Measurements from ENCODE around the gene PRKCE.

The PRKCE gene

DNA sequence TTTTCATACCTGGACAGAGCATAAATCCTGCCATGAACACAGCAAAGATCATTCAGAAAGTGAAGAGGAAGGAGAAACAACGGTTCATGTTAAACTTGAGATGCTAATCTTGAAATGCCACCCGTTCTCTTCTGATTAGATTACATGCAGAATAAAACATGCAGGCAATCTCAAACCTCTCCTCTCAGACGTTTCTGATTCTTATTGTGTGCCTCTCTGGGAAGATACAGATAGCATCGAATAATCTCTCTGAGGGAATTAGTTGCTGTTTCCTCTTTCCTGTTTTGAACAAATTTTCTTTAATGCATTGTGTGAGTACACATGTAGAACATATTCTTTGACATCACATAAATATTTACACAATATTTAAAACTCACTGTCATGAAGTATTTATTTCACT lies 313.4 kb downstream of the PRKCE start:
- DNase-seq (ENCODE audit: low read depth): no peak

DNA sequence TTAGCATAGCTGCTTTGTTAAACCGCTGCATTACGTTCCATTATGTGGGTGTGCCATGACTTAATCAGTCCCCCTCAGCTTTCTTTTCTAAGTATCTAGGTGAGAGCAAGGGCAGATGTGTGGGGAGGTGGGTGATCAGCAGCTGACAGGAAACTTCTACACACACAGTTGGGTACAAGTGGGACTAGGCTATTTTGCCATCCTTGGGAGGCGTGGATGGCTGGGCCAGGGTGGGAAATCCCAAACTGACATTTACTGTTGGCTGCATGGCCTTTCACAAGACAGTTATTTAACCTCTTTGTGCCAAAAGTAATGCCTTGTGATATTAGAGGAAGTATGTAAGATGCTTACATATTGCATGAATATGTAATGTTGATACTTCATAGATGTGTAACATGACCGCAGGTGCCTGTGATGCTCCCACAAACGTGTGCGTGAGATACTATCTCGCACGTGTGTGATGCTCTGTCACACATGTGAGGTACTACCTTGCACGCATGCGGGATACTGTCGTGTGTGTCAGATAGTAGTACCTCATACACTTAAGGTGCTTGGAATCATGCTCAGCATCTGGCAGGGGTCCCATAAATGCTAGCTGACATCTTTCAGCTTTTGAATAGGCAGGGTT lies 314.5 kb downstream of the PRKCE start:
- DNase-seq (ENCODE audit: low read depth): no peak

DNA sequence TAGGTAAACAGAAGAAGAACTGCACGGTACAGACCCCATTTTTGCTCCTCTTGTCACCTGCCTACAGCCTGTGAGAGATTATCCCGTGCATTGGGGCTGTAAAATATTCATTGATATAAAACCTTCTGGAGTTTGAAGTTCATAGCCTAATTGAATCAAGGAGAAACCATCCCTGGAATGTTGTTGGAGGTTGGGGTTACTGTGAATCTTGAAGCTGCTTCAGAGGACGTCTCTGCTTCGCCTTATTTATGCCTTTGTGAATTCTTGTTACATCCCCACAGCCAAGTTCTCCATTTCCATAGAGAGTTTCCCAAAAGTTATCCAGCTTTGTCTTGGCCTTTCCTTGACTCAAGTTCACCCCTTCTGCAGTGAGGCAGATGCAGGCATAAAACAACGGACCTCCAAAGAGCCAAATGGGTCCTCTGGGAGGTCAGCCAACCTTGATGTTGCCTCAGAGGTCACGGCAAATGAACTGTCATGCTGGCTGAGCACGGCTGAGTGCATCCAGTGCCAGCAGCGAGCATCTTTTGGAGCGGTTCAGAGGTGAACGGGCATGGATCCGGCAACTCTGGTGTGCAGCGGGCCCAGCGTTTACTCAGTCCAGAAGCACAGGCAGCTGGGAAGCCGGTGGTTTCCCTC lies 317.6 kb downstream of the PRKCE start:
- DNase-seq (ENCODE audit: low read depth): peak; percentile 23

DNA sequence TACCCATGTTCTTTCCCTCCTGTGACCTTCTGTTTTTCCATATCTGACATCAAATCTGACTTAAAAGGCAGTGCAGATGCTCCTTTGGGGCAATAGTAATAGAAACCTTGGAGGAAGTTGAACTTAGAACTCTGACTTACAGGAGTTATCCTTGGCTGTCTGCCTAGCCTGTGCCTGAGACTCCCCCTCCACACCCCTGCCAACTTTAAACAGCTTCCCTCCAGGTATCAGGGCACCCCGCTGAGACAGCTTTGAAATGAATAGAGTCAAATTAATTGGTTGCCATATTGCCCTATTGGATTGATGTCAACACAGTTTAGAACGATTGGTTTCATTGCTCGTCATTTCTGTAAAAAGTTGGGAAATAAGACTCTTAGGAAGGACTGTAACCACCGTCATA lies 322.0 kb downstream of the PRKCE start:
- DNase-seq (ENCODE audit: low read depth): no peak

DNA sequence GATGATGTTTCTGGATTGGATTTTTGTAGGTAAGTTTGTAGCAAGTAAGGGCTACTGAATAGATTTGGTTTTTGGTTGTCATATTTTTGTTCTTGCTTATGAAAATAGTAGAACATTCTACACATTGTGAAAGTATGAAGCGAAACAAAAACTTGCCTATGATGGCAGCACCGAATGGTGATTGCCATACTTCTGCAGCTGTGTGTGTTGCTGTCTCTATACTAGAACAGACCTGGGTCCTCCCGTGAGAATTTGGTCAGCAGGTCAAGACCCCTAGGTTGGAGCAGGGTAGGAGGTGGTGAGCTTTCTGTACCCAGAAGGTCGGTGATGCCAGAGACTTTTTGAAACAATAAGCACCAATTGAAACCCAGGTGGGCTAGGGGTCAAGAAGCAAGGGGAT lies 322.6 kb downstream of the PRKCE start:
- no peak for DNase-seq (ENCODE audit: low read depth)

DNA sequence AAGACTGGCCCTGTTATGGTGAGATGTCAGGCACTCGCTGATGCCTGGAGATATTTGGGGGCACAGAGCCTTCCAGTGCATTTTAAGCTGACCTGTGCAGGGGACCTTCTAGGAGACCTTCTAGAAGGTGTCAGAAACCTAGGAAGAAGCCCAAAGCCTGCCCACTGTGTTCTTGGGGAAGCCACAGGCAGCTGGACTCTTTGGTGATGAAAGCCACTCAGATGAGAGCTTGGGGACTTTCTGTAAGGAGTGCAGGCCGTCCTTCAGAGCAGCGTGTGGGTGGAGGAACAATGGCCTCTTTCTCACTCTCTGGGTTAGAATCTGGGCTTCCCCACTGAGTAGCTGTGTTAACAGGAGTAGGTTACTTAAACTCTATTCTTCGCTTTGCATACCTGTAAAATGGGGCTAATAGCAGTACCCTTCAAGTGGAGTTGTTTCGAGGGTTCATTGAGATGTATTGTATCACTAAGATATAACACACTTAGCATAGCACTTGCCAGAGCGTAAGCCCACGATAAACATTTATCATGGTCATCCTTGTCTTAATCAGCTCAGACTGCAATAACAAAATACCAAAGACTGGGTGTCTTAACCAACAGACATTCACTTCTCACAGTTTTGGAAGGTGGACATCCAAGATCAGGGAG lies 323.4 kb downstream of the PRKCE start:
- DNase-seq (ENCODE audit: low read depth): no peak

DNA sequence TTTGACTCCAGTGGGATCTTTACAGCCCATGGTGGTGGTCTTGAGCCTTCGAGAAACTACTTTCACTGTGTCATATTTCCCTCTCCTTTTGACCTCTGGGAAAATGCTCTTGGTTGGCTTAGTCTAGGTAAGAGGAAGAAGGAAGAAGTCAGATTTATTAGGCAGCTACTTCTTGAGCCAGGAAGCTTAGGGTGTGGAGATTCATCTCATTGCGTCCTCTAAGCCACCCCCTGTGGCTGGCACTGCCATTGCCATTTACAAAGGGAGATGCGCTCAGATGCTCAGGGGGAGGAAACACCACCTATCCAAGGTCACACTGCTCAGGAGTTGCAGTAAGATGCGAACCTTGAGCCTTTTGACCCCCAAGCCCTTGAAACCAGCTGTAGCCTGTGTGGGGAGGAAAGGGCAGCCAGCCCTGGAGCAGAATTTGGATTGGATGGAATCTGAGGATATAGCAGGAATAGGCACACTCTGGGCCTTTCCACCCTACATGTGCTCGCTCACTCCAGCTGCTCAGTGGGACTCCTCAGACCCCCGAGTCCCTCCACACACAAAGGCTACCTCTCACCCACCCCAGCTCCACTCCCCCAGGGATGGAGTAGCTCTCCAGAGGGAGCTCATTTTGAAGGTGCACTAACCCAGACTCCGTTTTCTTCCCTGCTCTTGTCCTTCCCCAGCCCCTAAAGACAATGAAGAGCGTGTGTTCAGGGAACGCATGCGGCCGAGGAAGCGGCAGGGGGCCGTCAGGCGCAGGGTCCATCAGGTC lies 324.5 kb downstream of the PRKCE start:
- no peak for DNase-seq (ENCODE audit: low read depth)

DNA sequence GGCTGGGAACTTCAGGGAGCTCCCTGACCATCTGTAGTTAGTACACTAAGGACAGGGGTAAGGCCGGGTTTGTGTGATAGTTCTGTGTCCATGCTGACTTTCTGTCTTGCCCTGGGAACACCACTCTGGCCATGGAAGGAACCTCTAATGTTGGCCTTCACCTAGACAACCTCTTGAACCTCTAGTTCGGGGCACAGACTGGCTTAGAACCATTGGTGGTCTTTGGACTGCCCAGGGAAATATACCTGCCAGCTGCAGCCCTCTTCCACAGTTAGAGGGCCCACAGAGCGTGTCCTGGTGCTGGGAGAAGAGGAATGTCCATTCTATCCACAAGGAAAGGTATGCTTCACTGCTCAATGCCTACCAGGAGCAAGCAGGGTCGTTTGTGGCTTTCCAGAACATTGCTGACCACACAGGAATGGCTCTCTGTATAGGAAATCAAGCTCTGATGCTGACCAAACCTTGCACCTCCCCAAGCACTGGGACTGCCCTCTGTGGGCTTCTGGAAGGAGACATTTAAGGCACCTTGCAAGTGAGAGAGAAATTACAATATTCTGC lies 326.9 kb downstream of the PRKCE start:
- DNase-seq (ENCODE audit: low read depth): no peak

DNA sequence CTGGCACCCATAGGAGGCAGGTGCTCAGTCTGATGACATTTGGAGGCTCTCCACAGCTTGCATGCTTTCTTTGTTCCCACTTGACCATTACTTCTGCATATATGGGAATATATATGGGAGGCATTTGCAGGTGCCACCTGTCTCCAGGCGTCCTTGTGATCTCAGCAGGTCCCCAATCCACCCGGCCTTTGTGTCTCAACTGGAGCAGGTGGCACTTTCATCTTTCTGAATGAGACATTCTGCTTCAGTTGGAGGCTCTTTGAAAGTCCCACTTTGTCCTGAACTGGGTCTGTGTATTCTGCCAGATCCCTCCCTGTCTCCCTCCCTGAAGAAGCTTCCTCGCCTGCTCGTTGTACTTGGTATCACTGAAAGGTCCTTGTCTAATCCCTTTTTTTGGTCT lies 327.6 kb downstream of the PRKCE start:
- no peak for DNase-seq (ENCODE audit: low read depth)

DNA sequence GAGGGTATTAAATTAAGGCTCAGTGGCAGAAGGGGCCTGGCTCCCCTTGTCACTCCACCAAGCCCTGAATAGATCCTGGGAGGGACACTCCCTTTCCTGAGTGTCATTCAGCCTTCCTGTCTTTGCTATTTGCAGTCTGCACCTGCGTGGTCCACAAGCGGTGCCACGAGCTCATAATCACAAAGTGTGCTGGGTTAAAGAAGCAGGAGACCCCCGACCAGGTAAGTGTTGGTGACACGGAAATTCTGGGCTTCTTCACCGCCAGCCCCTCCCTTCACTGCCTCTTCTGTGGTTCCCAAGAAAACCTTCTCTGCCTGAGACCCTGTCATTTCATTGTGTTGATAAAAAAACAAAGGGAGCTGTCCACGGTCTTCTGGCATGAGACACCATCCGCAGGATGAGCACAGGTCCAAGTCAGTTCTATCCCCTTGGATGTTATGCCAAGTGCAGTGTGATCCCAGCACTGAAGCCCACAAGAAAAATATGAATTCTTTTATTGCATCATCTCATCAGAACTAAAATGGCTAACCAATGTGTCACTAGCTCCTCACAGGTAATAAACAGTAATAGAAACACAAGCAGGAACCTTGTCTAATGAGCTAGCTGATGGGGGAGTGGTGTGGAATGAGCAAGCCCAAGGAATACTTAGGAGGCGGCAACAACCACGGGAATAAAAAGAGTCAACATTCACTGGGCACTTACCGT lies 328.8 kb downstream of the PRKCE start:
- DNase-seq (ENCODE audit: low read depth): no peak

DNA sequence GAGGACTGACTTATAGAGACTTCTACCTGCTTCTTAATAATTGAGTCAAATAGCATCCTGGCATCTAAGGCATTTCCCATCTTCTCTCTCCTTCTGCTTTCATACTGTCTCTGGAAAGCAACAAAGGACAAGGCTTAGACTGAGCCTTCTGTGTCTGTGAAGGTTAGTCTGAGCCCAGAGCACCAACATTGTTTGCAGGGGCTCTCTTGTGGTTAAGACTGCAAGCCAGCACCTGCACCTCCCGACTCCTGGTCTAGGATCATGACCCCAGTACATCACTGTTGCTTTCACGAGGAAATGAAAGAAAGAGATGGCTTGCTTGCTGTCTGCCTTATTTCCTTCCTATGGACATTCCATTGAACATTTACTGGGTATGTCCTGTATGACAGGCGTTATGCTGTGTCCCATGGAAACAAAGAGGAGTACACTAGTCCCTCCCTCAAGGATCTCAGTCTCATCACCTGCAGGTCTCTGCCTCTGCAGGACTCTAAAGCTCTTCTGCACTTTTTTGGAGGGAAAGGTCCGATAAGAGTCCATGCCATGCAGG lies 330.0 kb downstream of the PRKCE start:
- DNase-seq (ENCODE audit: low read depth): no peak

DNA sequence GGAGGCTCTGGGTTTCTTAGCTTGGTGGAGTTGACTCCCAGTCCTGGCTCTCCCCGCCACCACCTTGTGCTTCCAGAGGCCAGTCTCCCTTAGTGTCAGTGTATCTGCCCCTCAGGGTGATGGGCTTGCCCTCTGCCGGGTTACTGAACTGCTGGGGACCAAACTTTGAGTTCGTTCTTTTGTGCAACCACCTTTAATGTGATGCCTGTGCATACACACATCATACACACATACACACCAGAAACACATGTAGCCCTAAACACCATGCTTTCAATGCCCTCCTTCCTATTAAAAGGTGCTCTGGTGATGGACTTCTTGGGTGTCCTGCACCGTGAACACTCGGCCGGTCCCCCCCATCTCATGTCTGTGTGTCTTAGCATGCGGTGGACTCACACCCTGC lies 330.6 kb downstream of the PRKCE start:
- no peak for DNase-seq (ENCODE audit: low read depth)

DNA sequence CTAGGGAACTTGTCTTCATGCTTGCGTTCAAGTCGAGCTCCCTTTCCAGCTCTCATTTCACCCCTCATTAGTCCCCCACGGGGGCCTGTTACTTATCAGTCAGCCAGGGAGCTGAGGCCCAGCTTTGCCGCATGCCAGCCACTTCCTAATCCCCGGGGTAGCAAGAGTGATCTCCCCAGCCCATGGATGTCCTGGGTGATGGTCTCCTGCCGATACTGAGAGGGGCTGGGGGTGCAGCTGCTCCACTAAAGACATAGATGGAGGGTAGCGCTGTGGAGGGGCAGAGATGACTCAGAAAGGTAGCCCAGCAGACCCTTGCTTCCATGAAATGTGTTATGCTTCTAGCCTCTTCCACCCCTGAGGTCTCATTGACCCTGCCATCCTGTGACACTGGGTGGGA lies 331.7 kb downstream of the PRKCE start:
- DNase-seq (ENCODE audit: low read depth): no peak

DNA sequence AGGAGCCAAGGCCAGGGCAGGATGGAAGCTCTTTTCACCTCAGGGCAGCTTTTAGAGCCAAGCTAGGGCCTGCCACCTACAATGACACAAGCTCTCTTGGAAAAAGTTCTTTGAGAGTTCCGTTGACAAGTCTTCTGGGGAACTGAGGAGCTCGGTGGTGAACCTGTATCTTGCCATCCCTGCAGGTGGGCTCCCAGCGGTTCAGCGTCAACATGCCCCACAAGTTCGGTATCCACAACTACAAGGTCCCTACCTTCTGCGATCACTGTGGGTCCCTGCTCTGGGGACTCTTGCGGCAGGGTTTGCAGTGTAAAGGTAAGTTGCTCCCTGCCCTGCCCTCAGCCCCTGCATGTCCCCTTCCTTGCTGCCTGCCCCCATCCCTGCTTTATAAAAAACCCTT lies 332.9 kb downstream of the PRKCE start:
- no peak for DNase-seq (ENCODE audit: low read depth)

DNA sequence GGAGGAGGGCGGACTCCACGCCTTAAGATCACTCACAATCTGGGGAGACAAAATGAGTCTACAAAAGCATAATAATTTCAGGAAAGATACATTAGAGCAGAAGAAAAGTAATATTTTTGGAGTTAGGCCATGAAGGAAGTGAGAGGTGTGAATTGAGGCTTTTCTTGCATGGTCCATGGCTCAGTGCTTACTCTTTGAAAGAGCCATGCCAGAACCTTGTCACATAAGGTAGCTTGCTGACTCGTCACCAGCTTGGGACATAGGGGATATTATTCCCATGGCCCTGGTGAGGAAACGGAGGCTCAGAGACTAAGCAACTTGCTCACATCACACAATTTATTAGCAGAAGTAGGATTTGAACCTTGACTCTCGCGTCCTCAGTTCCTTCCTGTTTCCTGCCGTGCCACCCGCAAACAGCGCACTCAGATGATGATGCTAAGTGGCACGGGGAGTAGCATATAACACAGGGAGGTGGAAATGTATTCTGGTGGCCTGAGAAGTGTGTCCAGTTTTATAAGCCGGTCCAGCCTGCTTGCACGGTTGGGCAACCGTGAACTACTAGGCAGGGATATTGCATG lies 333.5 kb downstream of the PRKCE start:
- no peak for DNase-seq (ENCODE audit: low read depth)

DNA sequence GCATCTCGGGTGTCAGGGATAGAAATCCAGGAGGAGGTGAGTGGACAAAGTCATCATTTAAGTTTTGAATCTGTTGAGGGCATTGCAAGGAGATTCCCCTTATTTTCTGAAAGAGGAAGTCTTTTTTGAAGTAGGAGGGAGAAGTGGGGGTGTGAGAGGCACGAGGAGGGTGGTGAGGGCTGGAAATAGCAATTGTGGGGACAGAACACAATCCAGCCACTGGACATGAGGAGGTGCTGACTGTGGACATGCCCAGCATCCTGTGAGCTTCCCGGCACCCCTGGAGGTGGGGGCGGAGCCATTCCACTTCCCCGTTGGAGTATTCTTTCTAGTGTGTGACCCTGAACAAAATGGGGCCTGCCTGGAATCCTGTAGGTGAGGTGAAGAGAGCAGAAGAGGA lies 335.0 kb downstream of the PRKCE start:
- DNase-seq (ENCODE audit: low read depth): no peak

DNA sequence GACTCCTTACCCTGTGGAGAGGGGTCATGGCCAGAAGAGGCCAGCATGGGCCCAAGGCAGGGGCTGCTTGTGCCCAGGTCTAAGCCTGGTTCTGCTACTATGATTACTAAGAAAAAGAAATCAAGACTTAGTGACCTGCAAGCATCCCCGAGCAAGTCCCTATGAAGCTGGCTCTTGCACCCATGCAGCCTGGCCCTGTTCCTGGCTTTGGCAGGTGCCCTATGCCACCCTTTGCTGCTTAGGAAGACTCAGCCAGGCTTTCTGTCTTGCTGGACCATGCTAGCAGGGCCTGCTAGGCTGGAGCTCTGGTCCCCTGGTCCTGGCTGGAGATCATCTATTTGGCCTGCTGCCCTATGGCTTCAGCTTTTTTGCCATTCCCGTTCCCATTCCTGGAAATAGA lies 336.4 kb downstream of the PRKCE start:
- no peak for DNase-seq (ENCODE audit: low read depth)

DNA sequence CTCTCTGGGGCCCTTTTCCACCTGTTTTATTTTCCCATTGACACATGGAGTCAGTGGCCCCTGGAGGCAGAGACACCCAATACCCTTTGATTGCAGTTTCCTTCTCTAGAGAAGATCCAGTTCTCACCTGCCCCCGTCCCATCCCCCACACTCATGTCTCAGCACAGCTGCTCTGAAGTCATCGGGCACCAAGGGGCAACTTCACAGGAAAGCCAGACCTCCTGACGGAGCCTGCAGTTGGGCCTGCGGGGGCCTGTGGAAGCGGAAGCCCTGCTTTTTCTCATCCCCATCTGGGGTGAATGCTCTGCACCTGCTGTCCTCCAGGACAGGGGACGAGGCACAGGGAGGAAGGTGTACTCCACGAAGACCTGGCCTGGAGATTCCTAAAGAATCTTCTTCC lies 337.4 kb downstream of the PRKCE start:
- DNase-seq (ENCODE audit: low read depth): no peak

DNA sequence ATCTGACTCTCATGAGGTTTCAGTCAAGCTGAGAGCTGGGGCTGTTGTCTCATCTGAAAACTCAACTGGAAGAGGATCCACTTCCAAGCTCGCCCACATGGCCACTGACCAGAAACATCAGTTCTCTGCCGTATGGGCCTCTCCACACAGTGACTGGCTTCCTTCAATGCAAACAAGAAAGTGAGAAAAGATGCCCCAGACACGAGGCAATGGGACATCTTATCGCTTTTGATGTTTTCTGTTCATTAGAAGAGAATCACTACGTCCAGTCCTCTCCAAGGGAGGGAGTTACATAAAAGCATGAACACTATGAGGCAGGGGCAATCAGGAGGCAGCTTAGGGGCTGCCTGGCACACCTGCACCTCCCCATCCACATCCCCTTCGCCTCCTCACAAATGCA lies 338.7 kb downstream of the PRKCE start:
- DNase-seq (ENCODE audit: low read depth): no peak

DNA sequence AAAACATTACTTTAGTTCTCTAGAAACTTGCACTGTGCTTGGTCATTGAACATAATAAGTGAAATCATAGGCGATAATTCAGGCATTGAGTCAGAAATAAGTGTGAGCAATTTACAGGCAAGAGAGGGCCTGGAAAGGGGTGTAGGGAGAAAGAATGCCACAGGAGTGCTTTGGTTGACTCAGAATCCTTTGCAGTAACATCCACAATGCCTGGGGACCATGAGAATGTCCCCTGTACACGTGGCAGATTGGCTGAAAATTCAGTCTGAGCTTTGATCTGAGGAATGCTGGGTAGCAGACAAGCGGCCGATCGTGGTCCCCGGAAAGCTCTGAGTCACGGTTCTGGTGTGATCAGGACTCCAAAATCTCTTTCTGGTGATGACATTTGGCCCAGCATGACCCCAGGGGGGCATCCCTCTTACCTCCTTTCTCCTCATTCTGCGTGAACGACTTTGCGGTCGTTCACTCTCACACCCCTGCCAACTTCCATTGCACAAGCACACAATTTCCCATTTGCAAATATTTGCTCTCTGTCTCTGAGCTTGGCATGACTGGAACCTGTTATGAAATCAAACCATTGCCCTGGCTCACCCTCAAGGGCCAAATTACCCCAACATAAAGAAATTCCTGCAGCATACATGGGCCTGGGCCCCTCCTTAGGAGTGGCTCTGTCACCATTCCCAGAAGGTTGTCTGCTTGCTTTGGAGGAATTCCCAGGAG lies 340.7 kb downstream of the PRKCE start:
- peak; percentile 95 for DNase-seq (ENCODE audit: low read depth)
